NK-92 treated with Interleukin-12 subunit alpha and Interleukin-12 subunit beta, amount 100 ng/mL, for 24 hours (cell line): ENCODE measurements around the gene HSD17B12.
"Not testable (repeated sequence)": the region's sequence is repeated elsewhere in the genome, so short reads cannot be mapped to it uniquely, and the experiment has no call there.

ENCODE experiments used
- DNase-seq: peaks from one replicate; lab custom pipeline; 2025; lab: John Stamatoyannopoulos, UW

The HSD17B12 gene

DNA sequence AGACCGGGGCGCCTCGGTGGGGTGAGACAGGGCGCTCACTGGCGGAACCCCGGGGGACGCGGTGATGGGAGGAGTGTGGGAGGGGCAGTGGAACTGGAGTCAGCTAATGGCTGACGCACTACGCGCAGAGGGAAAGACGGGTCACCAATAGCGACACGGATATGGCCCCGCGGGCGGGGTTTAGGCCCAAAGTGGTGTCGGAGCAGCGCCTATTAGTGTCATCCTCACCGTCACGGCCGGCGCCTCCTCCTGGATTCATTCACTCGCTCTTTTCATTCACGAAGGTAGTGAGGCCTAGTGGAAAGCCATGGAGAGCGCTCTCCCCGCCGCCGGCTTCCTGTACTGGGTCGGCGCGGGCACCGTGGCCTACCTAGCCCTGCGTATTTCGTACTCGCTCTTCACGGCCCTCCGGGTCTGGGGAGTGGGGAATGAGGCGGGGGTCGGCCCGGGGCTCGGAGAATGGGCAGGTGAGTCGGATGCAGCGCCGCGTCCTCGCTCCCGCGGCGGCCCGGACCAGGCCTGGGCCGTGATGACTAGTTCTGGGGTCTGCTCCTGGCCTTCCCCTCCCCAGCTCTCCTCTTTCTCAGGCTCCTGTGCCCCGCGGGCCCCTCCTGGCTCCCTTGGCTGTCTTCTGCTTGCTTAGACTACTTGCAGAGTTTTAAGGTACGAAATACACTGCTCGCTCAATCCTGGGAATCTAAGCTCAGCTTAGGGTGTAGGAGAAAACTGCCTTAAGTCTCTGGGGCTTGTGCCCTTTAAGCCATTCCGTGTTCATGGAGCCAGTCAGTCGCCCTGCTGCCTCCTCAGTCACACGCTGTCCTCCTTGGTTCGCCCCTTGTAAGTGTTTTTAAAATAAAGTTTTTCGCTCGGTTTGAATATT lies at the start of gene HSD17B12:
Gene HSD17B12, plus strand, starts transcription at position 218 of the 880 bp plus-strand sequence. Its CDS starts 90 bp downstream, at position 308.
- DNase-seq: peak; percentile 87

DNA sequence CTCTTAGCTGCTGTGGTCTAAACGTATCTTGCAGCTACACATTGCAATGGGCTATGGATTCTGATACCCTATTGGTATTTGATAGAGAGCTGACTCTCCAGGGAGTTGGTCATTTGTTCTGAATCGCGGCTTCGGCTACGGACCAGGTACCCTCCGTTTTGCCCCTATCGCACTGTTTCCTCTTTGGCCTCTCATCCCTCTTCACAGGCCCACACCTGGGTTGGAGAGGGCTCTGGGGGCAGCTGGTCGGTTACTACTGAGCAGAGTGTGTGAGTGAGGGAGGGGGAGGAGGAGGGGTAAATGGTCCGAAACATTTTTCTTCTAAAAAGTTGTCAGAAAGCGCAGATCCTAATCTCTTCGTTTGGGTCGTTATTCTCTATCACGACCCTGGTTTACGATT lies 48.8 kb upstream of the HSD17B12 start:
- DNase-seq: no peak

DNA sequence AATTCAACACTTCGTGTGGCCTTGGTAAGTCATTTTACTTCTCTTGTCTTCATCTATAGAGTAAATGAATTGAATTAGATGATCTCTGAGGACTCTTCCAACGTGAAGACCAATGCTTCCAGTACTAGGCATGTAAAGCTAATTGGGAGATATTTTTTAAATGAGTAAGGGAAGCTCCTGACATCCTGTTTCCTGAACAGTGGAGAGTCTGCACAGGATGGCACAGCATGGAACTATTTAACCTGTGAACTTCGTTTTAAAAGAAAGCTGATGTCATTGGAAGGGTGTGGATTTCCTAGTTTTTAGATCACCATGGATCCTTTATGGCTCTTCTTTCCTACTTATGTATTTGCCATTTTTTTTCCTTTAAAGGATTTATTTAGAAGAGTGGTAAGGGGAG lies 48.4 kb upstream of the HSD17B12 start:
- no peak for DNase-seq

DNA sequence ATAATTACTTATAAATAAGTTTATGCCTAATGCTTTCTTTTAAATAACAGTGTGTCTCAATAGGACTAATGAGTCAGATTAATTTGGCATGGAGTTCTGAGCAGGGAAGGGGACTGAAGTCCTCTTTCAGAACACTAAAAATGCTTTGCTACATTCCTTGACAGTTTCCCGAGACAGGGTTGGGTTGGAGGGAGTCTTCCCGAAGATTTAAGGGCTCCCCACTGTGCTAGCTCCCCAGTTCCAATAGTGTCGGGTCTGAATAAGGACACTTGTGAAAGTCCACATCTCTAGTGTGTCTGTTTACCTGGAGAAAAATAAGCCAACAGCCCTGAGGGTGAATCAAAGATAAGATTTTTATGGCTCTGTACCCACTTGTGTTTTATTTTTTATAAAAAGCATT lies 41.8 kb upstream of the HSD17B12 start:
- DNase-seq: no peak

DNA sequence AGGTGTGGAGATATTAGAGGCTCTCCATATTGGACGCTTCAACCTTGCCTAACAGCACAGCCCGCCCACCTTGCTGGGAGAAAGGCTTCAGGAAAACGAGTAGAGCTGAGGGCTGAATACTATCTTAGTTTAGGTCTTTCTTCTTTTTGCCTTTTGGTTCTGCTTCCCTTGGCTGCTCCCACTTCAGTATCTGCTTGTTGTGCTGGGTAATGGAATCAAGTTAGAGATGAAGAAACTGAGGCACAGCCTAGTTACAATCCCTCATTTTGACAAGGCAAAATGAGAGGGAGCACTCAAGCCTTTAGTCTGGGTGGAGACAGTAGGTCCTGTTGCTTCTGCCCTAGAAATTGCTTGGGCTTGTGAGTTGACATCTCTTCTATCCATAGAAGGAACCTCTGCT lies 41.3 kb upstream of the HSD17B12 start:
- DNase-seq: no peak

DNA sequence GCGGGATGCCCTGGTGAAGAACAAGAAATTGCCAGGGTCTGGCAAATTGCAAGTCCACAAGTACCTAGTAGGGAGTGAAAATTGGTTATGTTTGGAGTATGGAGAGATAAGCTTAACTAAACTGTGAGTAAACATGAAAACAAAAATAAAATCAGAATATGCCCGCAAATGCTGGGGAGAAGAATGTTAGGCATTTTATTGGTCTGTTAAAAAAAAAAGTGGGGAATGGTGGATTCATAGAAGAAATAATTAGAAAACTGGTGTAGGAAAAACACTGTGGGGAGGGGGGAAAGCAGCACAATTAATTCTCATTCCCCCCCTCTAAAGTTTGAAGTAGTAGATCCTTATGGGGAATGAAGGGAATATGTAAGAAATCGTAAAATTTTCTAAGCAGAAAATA lies 40.6 kb upstream of the HSD17B12 start:
- no peak for DNase-seq

DNA sequence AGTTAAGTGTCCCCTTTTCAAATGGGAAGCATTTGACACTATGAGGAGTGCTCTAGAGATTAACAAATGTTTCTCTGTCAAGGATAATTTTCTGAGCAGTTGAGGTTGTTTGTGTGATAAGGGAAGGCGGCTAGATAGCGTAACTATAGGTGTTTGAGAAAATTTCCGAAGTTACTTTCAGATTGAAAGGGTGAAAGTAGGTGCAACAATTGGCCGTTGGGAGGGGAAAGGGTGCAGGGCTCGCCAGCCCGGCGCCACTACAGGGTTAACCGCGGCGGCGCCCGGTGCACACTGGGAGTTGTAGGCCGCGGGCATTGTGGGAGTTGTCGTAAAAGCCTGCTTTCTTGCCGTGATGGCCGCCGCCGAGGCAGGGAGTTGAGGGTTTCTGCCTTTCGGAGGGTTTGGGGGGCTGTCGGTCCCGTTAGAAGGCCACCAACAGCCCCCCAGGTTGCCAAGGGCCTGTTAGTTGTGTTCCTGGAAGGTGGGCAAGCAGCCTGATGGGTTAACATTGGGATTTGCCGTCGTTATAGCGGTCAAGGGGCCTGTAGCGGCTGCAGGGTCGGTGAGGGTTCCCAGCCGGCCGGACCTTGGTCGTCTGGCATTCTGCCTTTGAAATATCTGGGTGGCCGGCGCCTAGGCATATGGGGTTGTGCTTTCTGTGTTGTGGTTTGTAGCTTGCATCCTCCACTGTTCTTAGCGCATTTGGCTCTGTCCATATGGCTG lies 36.5 kb upstream of the HSD17B12 start:
- peak; percentile 75 for DNase-seq

DNA sequence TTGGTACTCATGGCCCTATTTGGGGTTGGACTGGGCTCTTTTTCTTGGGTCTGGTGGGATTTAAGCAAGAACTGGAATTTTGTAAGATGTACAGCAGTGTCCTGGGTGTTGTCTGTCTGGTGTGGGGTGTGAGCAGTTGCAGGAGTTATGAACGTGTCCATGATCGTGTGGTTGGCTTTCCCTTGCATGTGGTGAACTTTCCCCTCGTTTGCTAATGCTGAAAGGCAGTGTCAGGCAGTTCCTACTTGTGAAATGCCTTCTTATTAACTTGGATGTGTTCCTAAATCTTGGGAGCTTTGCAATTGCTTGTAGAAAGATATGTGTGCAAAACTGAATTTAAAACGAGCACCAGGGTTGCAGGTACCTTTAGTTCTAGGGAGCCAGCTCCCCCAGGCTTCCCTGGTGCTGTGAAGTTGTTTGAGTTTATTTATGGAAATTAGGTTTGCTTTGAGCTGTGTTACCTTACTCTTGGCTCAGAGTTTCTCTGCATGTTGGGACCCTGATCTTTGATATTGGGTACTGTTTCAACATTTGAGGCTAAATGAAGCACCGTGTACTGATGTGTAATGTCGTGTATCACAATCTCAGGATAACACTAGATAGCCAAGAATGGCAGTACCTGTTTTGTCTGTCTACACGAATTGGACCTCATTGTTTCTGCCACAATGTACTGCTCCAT lies 35.8 kb upstream of the HSD17B12 start:
- no peak for DNase-seq

DNA sequence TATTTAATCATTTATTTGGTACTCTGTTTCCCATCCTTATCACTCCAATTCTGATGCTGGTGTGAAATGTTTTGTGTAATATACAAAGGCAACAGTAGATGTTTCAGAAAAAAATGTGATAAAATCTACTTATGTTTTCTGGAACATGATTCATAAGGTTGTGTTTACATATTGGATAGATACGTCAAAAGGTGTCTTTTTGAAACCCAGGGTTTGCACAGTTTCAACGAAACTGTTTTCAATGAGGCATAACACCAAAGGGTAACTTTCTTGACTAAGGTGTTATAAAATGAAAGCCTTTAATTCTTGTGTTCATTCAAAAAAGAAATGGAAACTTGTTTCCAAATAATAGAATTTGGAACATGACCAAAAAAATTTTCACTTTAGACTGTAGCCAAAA lies 33.8 kb upstream of the HSD17B12 start:
- no peak for DNase-seq

DNA sequence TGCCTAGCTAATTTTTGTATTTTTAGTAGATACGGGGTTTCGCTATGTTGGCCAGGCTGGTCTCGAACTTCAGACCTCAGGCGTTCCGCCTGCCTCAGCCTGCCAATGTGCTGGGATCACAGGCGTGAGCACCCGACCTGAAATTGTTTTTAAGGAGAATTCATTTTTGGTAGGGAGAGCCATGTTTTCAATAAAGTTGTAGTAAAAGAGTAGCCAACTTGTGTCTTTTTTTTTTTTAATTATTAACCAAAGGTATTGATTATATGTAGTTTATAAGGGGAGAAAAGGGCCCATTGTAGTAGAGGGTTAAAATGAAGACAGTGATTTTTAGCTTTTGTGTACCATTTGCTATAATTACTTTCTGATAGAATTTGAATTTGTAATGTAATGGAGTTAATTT lies 31.6 kb upstream of the HSD17B12 start:
- no peak for DNase-seq

DNA sequence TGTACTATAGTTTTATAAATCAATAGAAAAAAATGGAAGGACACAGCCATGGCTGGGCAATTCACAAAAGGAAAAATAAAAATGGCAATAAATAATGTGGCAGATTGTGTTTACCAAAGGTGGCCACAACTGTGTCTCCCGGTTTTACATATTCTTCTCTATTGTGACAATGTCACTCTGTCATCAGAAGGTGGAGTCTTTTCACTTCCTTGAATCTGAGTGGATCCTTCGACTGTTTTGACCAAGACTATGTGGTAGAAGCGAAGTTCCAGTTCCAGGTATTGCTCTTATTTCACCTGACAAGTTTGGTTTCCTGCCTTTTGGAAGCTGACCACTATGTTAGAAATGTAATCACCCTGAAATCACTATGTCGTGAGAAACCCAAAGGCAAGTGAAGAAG lies 31.0 kb upstream of the HSD17B12 start:
- DNase-seq: no peak

DNA sequence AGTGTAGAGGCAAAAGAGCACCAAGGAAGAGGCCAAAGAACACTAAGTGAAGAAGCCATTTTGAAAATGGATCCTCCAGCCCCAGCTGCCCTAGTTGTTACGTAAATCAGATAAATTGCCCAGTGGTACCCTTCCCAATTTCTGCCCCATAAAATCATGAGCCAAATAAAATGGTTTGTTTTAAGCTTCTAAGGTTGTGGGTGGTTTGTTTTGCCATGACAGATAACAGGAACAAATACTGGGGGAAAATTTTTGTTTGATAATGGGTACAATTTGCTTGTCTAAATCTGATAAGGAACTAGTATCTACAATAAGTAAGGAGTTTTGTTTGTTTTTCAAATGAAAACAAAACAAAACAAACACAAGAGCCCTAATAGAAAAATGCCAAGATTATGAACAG lies 30.6 kb upstream of the HSD17B12 start:
- DNase-seq: no peak

DNA sequence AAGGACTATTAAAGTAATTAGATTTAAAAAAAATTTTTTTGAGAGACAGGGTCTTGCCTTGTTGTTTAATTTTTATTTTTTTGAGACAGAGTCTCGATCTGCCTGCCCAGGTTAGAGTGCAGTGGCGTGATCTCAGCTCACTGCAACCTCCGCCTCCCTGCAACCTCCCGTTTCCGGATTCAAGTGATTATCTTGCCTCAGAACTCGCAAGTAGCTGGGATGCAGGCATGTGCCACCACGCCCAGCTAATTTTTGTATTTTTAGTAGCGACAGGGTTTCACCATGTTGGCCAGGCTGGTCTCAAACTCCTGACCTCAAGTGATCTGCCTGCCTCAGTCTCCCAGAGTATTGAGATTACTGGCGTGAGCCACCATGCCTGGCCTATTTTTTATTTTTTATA lies 17.5 kb upstream of the HSD17B12 start:
- DNase-seq: not testable (repeated sequence)

DNA sequence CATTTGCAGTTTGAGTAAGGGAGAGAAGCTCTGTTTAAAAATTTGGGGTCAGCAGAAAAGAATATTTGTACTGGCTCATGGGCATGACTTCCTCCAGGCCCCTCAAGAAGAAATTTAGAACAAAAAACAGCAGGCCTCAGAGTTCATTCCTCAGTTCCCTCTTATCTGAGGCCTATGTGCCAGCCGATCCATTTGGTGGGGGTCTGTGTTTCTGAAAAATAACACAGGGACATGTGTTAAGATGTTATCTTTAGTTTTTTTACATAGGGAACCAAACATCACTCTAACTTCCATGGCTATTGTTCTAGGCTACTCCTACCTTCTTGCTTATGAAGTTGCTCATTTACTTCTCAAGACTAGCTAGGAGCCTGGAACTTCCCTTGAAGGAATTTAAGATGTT lies 16.2 kb upstream of the HSD17B12 start:
- no peak for DNase-seq

DNA sequence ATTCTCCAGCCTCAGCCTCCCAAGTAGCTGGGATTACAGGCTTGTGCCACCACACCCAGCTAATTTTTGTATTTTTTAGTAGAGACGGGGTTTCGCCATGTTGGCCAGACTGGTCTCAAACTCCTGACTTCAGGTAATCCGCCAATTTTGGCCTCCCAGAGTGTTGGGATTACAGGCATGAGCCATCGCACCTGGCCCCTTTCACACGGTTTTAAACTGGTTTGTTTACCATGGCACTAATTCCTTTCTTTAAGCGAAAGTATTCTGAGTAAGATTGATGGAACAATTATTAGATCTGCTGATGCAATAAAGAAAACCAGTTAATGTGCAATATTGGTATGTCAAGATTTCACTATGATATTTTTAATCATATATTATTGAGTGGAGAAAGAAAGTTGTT lies 9.3 kb upstream of the HSD17B12 start:
- not testable (repeated sequence) for DNase-seq

DNA sequence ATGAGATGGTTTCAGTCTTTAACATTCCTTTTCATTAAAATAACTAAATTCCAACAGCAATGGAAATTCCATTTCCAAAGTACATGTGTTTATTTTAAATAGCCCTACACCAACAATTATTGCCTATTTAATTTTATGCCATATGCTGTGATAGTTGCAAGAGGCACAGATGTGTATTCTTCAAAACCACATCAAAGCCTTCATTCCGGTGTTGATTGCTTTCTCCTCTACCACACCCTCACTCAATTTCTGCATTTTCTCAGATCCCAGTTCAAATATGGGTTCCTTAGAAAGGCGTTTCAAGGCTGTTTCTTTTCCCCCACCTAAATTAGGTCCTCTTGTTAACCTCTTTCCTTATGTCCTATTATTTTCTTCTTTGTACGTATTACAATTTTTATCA lies 6.0 kb upstream of the HSD17B12 start:
- no peak for DNase-seq

DNA sequence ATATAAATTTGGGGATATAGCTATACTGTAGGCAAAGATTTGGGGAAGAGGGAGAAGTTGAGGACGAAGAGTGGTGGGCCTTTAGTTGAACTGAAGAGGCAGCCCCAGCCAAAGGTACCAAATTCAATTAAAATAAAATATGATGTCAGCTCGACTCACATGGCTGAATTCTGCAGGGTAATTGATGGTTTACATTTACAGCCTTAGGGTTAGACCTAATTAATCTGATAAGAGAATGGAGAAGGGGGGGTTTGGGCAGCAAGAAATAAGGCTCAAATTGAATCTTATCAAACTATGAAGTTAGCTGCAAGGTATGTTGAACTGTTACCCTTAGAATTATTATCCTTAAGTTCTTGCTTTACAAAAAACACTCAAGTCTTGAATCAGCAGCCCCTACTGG lies 3.6 kb upstream of the HSD17B12 start:
- no peak for DNase-seq

DNA sequence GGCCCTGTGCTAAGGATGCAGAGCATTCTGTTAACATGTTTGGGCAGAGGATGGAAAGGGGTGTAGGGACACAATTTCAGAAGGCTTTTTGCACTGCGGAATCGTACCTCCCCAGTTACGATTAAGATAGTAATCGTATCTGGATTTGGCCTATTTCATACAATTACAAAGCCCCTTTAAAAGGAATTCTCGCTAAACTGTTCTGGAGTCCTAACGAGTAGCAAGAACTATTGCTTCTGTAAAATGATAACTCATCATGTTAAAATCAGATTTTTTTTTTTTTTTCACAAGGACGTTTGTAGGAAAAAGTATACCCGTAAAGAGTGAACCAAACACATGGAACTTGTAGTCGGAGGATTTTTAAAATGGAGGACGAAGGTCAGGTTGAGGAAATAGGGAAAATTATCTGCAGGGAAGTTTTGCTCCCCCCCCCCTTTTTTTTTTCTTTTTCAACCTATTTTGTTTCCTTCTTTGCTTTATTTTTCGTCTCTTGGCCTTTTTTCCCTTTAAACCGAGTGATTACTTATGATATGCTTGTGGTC lies 934 bp downstream of the HSD17B12 start:
- DNase-seq: no peak

DNA sequence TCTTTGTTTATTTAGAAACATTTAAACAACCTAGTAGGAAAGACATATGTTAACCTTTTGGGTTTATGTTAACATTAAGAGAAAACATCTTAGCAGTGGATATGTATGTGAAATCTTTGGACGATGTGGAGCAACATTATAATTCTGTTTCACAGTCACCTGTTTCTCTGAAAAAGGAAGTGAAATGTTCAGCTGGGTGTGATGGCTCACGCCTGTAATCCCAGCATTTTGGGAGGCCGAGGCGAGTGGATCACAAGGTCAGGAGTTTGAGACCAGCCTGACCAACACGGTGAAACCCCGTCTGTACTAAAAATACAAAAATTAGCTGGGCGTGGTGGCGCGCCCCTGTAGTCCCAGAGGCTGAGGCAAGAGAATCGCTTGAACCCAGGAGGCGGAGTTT lies 1.5 kb downstream of the HSD17B12 start:
- not testable (repeated sequence) for DNase-seq

DNA sequence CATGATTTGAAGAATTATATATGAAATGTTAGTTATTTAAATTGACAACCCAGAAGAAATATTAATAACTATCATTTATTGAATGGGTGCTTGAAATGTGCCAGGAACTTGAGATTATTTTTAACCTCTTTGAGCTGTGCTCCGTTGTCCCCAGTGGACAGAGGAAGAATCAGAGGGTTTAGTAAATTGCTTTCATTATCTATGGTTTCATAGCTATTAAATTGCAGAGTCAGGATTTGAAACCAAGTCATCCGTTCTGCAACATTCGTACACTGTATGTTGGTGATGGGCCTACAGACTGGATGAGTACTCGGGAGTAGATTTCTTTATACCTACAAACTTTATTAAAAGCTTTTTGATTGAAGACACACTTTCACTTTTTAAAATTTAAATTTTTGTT lies 4.9 kb downstream of the HSD17B12 start:
- DNase-seq: no peak

DNA sequence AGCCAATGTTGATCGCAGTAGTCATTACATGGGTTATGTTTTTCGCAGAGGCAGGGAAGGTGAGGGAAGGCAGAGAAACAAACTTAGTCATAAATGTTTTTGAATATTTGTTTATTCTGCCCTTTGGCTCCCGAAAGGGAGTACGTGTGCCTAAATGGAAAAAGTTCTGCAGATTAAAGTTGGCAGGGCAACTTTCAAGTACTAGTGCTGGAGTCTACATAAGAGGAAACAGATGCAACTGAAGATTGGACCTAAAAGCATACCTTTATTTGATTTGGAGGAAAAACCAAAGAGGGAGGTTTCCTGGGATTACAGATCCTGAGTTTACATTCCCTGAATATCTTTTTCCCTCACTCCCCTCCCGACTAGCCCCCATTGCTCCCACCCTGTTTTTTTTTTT lies 5.7 kb downstream of the HSD17B12 start:
- DNase-seq: no peak

DNA sequence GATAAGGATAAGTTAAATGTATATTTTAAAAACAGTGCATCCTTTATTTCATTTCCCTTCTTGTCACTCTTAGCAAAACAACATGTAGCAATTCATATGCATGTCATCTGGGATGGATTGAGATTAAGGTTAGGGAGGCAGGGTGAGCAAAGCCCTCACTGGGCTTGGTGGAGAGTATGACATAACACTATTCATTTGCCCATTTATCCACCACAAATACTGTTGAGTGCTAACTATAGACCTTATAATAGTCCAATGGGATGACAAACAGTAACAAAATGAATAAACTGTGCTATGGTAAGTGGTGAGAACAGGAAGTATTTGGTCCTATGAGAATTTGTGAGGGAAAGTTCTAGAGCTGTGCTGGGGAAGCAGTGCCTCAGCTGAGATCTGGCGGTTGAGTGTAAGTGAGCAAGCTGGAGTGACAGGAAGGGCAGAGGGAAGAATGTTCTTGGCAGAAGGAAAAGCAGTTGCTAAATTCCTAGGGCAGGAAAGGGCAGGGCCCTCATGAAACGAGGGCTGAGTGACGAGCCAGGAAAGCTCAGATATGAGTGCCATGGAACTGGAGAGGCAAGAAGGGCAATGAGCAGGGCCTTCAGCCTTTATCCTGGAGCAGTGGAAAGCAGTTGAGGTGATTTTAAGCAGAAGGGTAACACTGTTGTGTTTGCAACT lies 6.7 kb downstream of the HSD17B12 start:
- DNase-seq: no peak
